Panc1 (cell line): ENCODE results near the gene KIAA1614.

Experiments used
- POLR2AphosphoS5 ChIP-seq: IDR thresholded peaks from 2 replicates; pipeline ENCODE4 v1.6.1; 2012; ENCODE audit warnings: mild to moderate bottlenecking, low read depth, low read length, moderate library complexity
- TCF7L2 ChIP-seq: IDR thresholded peaks from 2 replicates; pipeline ENCODE4 v1.6.1; 2011; ENCODE audit warnings: mild to moderate bottlenecking, low read depth, low read length, inconsistent platforms
- TF ChIP-seq, protein P1 (sequence below): fragments of 450-650 bp; IDR thresholded peaks from 2 replicates; pipeline ENCODE4 v1.5.1; 2017; ENCODE audit warnings: mild to moderate bottlenecking

DNA sequence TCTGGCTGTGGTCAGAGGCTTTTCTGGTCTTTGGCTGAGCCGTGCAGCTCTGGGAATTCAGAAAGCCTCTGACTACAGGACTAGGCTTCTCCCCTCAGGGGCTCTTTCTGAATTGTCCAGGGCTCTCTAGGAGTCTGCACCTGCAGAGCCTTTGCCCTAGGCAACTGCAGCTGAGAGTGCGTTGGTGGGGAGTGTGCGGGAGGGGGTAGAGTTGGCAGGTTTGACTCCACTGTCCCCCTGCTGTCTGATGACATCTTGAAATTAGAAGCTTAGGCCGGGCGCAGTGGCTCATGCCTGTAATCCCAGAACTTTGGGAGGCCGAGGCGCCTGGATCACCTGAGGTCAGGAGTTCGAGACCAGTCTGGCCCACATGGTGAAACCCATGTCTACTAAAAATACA lies 32.9 kb downstream of the KIAA1614 start:
- no peak for TF ChIP-seq POLR2AphosphoS5
- TF ChIP-seq, protein P1, sequence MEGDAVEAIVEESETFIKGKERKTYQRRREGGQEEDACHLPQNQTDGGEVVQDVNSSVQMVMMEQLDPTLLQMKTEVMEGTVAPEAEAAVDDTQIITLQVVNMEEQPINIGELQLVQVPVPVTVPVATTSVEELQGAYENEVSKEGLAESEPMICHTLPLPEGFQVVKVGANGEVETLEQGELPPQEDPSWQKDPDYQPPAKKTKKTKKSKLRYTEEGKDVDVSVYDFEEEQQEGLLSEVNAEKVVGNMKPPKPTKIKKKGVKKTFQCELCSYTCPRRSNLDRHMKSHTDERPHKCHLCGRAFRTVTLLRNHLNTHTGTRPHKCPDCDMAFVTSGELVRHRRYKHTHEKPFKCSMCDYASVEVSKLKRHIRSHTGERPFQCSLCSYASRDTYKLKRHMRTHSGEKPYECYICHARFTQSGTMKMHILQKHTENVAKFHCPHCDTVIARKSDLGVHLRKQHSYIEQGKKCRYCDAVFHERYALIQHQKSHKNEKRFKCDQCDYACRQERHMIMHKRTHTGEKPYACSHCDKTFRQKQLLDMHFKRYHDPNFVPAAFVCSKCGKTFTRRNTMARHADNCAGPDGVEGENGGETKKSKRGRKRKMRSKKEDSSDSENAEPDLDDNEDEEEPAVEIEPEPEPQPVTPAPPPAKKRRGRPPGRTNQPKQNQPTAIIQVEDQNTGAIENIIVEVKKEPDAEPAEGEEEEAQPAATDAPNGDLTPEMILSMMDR = no peak
- no peak for TF ChIP-seq TCF7L2
